GM19099 (cell line): ENCODE results near the gene NOVA1.

Experiments used
- POLR2A ChIP-seq: IDR thresholded peaks from 3 replicates; pipeline ENCODE4 v1.6.1; 2011; ENCODE audit warnings: low read depth; ENCODE audit not compliant: insufficient read length; ENCODE audit errors: extremely low read depth

The NOVA1 gene, protein sequence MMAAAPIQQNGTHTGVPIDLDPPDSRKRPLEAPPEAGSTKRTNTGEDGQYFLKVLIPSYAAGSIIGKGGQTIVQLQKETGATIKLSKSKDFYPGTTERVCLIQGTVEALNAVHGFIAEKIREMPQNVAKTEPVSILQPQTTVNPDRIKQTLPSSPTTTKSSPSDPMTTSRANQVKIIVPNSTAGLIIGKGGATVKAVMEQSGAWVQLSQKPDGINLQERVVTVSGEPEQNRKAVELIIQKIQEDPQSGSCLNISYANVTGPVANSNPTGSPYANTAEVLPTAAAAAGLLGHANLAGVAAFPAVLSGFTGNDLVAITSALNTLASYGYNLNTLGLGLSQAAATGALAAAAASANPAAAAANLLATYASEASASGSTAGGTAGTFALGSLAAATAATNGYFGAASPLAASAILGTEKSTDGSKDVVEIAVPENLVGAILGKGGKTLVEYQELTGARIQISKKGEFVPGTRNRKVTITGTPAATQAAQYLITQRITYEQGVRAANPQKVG

DNA sequence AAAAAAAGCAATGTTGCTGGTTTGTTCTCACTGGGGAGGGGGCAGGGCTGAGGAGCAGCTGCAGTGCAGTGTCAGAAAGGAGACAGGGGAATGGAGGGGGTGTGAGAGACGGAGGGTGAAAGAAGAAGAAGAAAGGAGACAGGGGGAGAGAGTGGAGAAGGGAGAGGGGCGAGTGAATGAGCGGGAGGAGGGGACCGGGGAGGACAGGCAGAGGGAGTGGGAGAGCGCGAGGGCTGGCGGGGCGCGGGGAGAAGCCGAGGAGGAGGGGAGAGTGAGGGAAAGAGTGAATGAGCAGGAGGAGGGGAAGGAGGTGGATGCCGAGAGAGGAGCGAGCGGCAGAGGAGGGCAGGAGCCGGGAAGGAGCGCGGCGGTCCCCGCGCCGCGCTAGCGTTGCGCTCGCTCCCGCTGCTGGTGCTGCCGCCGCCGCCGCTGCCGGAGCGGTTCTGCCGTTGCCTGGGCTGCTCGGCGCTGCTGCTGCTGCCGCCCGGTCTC lies at the start of gene NOVA1:
NOVA1 (minus strand) TSS at position 445 of the 492 bp plus-strand sequence. CDS start 597 bp downstream, outside the sequence.
- TF ChIP-seq POLR2A, result no peak

DNA sequence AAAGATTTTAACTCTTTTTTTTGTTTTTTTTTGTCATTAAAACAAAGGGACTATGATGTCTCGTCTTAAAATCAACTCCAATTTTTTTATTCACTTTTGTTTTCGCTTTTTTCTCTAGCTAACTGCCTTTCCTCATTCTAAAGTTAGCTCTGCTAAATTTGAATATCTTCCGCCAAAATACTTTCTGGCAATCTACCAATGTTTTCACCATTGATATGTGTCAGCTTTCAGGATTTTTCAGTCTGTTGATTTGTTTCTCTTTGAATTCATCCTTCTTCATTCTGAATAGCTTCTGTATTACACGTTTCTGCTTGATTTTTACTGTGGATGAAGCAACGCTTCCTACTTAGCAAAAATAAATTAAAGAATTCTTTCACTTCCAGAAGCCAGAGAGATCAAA lies 38.7 kb upstream of the NOVA1 start:
- no peak for TF ChIP-seq POLR2A

DNA sequence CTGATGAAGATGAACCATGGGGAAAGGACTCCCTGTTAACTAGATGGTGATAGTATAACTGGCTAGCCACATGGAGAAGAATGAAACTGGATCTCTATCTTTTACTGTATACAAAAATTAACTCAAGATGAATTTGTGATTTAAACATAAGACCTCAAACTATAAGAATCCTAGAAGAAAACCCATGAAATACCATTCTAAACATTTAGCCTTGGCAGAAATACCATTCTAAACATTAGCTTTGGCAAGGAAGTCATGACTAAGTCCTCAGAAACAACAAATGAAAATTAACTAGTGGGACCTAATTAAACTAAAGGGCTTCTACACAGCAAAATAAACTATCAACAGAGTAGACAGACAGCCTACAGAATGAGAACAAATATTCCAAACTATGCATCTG lies 28.4 kb upstream of the NOVA1 start:
- TF ChIP-seq POLR2A, result no peak

DNA sequence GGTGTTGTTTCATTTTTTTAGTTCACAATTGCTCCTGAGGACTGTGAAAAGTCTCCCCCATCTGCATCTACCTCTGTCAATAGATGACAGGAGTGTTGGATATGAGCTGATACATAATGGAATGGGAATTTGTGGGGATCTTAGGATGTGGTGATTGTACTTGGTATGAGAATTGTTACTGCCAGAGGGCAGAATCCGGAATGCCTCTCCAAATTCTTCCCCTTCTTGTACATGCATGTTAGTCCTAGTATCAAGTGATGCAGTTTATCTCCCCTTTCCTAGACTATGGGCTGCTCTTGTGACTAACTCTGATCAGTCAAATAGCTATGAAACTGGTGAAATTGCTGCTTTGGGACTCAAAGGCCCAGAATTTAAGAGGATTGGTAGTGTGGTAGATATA lies 24.8 kb upstream of the NOVA1 start:
- no peak for TF ChIP-seq POLR2A

DNA sequence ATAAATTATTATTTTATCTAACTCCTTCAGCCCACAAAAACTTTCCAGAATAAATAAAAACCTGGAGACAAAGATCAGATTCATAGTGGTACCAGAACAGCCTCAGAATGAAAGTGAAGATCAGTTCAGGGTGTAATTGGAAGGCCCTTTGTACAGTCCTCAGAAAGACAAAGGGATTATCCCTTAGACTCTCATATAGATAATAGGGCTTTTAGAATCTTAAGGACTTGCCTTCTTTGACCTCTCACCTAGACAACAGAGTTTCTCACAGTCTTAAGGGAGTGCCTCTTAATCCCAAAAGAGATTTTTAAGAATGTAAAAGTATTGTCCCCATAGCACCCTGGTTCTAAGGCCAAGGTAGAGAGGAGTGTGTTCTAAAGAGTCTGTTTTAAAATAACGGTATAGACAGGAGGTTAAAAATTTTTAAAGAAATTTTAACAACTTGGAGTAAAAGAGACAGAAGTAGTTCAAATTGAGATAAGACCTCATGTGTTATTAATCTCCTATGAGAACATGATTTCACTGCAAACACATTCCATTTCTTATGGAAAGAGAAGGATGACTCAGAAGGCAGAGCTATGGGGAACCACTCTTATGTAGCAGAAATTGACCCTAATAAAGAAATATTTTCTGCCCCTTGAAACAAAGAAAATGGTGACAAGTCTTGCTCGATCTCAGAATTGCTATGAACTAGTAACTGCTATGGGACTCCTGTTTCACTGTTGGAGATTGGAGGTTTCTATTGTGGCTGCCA lies 24.2 kb upstream of the NOVA1 start:
- TF ChIP-seq POLR2A, result no peak

DNA sequence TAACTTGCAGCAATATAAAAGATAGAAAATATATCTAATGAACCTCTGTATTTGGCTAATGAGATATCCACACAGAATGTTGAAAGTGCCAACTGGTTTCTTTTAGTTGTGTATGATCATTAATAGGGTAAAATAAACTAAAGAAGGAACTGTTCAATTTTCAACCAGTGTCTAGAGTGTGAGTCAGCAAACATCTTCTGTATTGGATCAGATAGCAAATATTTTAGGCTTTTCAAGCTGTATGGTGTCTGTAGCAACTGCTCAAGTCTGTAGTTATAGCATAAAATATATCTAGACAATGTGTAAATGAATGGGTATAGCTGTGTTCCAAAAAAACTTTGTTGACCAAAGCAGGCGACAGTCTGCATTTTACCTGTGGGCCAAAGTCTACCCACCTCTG lies 23.5 kb upstream of the NOVA1 start:
- TF ChIP-seq POLR2A, result no peak

DNA sequence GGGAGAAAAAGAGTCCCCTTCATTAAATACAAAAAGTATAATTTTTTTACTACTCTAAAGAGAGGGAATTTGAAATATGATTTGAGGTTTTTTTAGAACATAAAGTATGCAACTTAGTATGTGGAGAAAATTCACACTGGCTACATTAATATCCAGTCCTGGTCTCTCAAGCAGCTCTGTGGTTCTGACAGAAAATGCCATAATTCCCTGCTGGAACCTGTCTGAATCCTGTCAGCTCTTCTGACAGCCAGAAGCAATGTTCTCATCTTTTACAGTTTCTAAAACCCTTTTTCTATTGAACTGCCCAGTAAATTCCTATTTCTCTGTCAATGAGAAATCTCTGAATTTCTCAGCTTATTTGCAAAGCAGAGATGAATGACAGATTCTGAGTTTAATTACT lies 13.4 kb upstream of the NOVA1 start:
- no peak for TF ChIP-seq POLR2A

DNA sequence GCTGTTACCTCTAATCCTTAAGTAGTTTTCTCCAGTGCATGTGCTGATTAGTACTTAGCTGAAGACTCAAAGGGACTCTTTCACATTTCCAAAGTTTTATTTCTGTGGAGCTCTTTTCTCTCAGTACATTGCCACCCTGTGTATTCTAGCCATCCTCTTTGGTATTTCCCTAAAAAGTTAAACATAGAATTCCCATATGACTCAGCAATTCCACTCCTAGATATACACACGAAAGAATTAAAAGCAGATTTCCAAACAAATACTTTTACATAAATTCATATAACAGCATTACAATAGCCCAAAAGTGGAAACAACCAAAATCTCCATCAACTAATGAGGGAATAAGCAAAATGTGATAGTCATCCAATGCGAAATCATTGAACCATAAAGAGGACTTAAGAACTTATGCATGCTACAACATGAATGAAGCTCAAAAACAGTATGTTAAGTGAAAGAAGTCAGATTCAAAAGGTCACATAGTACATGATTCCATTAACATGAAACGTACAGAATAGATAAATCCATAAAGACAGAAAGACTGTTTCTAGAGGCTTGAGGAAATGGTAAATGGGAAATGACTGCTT lies 9.0 kb upstream of the NOVA1 start:
- no peak for TF ChIP-seq POLR2A

DNA sequence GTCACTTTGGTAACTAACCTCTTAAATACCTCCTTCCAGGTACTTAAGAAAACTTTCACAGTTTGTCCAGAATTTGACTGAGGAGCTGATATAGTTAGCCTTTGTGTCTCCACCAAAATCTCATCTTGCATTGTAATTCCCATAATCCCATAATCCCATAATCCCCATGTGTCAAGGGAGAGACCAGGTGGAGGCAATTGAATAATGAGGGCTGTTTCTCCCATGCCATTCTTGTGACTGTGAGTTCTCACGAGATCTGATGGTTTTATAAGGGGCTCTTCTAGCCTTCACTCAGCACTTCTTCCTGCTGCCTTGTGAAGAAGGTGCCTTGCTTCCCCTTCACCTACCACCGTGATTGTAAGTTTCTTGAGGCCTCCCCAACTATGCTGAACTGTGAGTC lies 7.8 kb upstream of the NOVA1 start:
- TF ChIP-seq POLR2A, result no peak

DNA sequence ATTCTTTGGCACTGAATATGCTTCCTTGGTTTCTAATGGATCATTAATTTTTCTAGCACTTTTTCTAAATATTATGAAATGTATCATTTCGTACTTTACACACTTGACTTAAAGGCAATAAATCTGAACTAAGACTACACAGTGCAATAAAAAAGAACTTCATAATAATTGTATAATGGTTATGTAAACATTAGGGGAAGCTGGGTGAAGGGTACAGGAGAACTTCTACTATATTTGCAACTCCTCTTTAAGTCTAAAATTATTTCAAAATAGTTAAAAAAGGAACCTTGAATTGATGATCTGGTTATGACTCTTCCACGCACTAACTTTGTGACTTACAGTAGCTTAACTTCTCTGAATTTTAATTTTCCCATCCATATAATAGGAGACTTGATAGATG lies 5.1 kb upstream of the NOVA1 start:
- no peak for TF ChIP-seq POLR2A

DNA sequence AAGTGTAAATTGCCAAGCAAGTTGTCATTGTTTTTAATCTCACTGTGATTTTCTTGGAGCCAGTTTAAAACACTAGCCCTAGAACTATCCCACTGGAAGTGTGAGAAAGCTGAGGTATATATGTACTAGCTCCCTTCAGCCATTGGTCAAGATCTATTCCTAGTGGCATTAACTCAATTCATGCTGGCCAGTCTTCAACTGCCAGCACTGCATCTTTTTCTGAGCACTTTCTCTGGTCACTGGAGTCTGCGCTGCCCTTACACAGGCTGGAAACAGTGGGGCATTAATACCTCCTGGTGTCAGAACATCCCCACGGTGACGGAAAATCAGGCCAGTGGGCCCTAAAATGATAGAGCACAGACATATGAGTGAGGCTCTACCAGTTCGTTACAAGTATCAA lies 4.0 kb upstream of the NOVA1 start:
- TF ChIP-seq POLR2A, result no peak

DNA sequence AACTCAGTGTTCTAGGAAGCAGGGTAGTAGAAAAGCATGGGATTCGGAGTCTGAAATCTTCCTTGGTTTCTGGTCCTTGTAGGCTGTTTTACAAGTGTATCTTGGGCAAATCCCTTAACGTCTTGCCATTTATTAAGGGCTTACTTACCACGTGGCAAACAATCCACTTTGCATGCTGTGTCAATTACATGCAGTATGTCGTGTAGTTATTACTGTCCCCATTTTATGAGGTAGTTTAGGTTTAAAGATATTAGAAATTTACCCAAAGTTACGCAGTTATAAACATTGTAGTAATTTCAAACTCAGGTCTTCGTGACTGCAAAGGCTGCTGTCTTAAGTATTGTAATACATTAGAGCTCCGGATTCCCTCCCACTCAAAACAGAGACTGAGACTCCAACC lies 1.5 kb upstream of the NOVA1 start:
- no peak for TF ChIP-seq POLR2A

DNA sequence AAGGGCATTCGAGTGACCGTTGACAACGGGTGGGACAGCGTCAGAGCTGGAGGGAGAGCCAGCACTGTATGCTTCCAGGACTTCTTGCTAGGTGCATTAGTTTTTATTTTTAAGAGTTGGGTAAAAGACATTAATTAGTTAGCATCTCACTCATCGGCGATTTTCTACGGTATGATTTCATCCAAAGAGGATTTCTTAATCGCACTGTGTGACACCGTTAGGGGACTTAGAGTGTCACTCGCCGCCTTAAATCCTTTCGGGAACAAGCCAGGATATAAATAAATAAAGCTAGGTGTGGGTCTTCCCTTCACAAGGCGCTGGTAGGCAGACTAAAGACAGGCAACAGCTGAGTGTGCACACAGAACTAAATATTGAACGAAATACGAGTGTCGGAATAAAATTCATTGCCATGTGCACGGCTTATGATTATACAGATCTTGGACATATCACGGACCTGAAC lies 869 bp upstream of the NOVA1 start:
- TF ChIP-seq POLR2A, result no peak

DNA sequence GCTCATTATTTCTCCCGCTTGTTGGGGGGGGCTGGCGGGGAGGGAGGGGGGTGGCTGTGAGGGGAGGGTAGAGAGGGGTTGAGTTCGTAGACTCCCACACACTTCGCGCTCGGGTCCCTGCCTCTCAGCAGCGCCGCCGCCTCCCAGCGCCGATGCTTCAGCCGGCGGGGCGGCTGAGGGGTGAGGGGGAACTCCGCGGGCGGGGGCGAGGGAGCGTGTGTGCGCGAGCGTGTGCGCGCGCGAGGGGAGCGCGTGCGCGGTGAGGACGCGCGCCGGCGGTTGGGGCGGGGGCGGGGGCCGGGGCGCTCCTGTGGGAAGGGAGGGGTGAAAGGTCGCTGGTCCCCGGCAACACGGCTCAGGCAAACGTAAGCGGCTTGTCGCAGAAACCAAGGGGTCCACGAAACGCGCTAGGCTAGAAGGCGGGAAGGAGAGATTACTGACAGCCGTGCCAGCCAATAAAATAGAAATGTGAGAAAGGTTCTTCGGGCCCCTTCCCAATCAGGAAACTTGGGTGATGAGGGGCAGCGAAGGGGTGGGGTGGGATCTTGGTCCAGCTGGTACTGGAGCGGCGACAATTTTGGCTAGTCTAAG lies 343 bp upstream of the NOVA1 start:
- TF ChIP-seq POLR2A, result no peak

DNA sequence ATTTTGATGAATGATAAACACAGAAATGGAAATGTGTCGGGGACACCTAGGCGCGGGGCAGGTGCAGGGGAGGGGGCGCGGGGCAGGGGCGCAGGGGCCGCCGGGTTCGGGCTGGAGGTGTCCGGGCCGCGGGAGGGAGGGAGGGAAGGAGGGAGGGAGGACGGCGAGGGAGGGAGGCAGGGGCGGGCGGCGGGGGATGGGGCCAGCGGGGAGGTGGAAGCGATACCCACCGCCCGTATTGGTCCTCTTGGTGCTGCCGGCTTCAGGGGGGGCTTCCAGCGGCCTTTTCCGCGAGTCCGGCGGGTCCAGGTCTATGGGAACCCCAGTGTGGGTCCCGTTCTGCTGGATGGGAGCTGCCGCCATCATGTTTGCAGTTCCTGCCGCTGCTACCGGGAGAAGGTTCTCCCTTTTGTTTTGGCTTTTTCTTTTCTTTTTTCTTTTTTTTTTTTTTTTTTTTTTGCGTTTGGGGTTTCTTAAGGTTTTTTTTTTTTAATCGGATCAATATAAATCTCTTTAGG lies 703 bp downstream of the NOVA1 start:
- no peak for TF ChIP-seq POLR2A
